Glutamatergic neuron (in vitro differentiated cells): ENCODE measurements around the gene OR52N4. TPM values are rescaled to one million over a fixed set of nuclear protein-coding genes. Genes with fewer than 3 reads are reported as not detected.

ENCODE experiments used
- DNase-seq: peaks from one replicate; pipeline ENCODE4 v3.0.0; 2022
- H3K27ac Mint-ChIP-seq: one replicate; pipeline ENCODE4 v1.8.0; 2020; ENCODE audit warnings: mild to moderate bottlenecking, mixed read lengths, inconsistent platforms; ENCODE audit not compliant: unreplicated experiment
- H3K27me3 Mint-ChIP-seq: one replicate; pipeline ENCODE4 v1.8.0; 2020; ENCODE audit warnings: mild to moderate bottlenecking, moderate library complexity, mixed read lengths, inconsistent platforms; ENCODE audit not compliant: unreplicated experiment
- H3K36me3 Mint-ChIP-seq: one replicate; pipeline ENCODE4 v1.8.0; 2020; ENCODE audit warnings: mild to moderate bottlenecking, mixed read lengths, inconsistent platforms; ENCODE audit not compliant: unreplicated experiment
- H3K4me1 Mint-ChIP-seq: one replicate; pipeline ENCODE4 v1.8.0; 2020; ENCODE audit warnings: mild to moderate bottlenecking, low read depth, mixed read lengths, inconsistent platforms; ENCODE audit not compliant: unreplicated experiment
- H3K4me3 Mint-ChIP-seq: one replicate; pipeline ENCODE4 v1.8.0; 2020; ENCODE audit warnings: mild to moderate bottlenecking, mixed read lengths, inconsistent platforms; ENCODE audit not compliant: unreplicated experiment
- H3K9me3 Mint-ChIP-seq: one replicate; pipeline ENCODE4 v1.8.0; 2020; ENCODE audit warnings: mild to moderate bottlenecking, moderate library complexity, mixed read lengths, inconsistent platforms; ENCODE audit not compliant: unreplicated experiment
- CTCF ChIP-seq: fragments of 200-600 bp; sonication (generic); IDR thresholded peaks from one replicate; pipeline ENCODE4 v1.5.0; 2021; ENCODE audit not compliant: partially characterized antibody, unreplicated experiment
- total RNA-seq: library from RNA; stranded (reverse); fragmentation: NEBNext Ultra II Directional; extraction: Animal tissue kit (Norgen Biotek cat#: 25700); gene quantifications from one replicate; pipeline ENCODE4 v1.2.1, GENCODE V29; 2021; ENCODE audit not compliant: unreplicated experiment

Gene OR52N4
- total RNA-seq, 1 donor from 2014 or later = not detected

GRCh38 chr11:5767056-5767455 lies 13.0 kb downstream of the OR52N4 start:
- Mint-ChIP-seq H3K27me3 (no peaks in the 10 kb centered on the region), H3K4me1 (no peaks in the 10 kb centered on the region), H3K36me3 (no peaks in the 10 kb centered on the region), H3K4me3 (no peak overlapping the region), H3K27ac (no peak overlapping the region), H3K9me3 (no peaks in the 10 kb centered on the region)
- TF ChIP-seq CTCF = no peak
- no peak for DNase-seq

GRCh38 chr11:5783255-5783654 lies 29.2 kb downstream of the OR52N4 start, which contains the start of gene OR52N5:
Gene OR52N5, minus strand, starts transcription at chr11:5783355. Its CDS starts 4,721 bp downstream, at chr11:5778634.
- Mint-ChIP-seq H3K27ac (no peak within 1 kb of the TSS), H3K36me3 (no peaks in the 10 kb centered on the region), H3K9me3 (no peaks in the 10 kb centered on the region), H3K27me3 (no peaks in the 10 kb centered on the region), H3K4me3 (no peak within 1 kb of the TSS), H3K4me1 (no peaks in the 10 kb centered on the region)
- DNase-seq = no peak
- TF ChIP-seq CTCF = no peak

GRCh38 chr11:5791165-5791564 lies 37.1 kb downstream of the OR52N4 start, which contains the start of gene OR52N1:
Gene OR52N1, minus strand, starts transcription at chr11:5791265. Its CDS starts 2,449 bp downstream, at chr11:5788816.
- Mint-ChIP-seq H3K9me3 (no peaks in the 10 kb centered on the region), H3K27ac (no peak within 1 kb of the TSS), H3K4me1 (no peaks in the 10 kb centered on the region), H3K4me3 (no peak within 1 kb of the TSS), H3K27me3 (no peaks in the 10 kb centered on the region), H3K36me3 (no peaks in the 10 kb centered on the region)
- no peak for TF ChIP-seq CTCF
- DNase-seq = no peak

GRCh38 chr11:5796541-5796940 lies 42.5 kb downstream of the OR52N4 start:
- H3K4me1 Mint-ChIP-seq = no peaks in the 10 kb centered on the region
- TF ChIP-seq CTCF = no peak
- DNase-seq = no peak
- no peak overlapping the region for H3K27ac Mint-ChIP-seq
- H3K9me3 Mint-ChIP-seq = no peaks in the 10 kb centered on the region
- H3K27me3 Mint-ChIP-seq = no peaks in the 10 kb centered on the region
- H3K4me3 Mint-ChIP-seq = no peak overlapping the region
- no peaks in the 10 kb centered on the region for H3K36me3 Mint-ChIP-seq

- Mint-ChIP-seq H3K9me3 (peaks cover 2% of the 10 kb centered on the region), H3K27ac (no peak overlapping the region), H3K27me3 (no peaks in the 10 kb centered on the region), H3K36me3 (peaks cover 6% of the 10 kb centered on the region), H3K4me1 (no peaks in the 10 kb centered on the region), H3K4me3 (no peak overlapping the region)
- no peak for DNase-seq
- TF ChIP-seq CTCF = no peak
These were observed 49.9 kb downstream of the OR52N4 start for GRCh38 chr11:5803982-5804381.

Other genes with a start within 250 kb of the OR52N4 start
- gene UBQLN3, start 244.3 kb upstream of the OR52N4 start, total RNA-seq = not detected
- gene UBQLNL, start 237.5 kb upstream of the OR52N4 start, total RNA-seq = not detected
- not detected for gene OR52H1, start 205.7 kb upstream of the OR52N4 start, total RNA-seq
- not detected for gene OR52B6, start 173.4 kb upstream of the OR52N4 start, total RNA-seq
- gene TRIM6, start 157.6 kb upstream of the OR52N4 start, total RNA-seq = 0.64 TPM
- gene TRIM34, start 129.2 kb upstream of the OR52N4 start, total RNA-seq = not detected
- gene TRIM5, start 69.2 kb upstream of the OR52N4 start, total RNA-seq = 2.6 TPM
- 5.0 TPM for gene TRIM22, start 64.5 kb upstream of the OR52N4 start, total RNA-seq
- not detected for gene OR56B1, start 17.8 kb upstream of the OR52N4 start, total RNA-seq
- not detected for gene OR52N5, start 29.1 kb downstream of the OR52N4 start, total RNA-seq
- not detected for gene OR52N1, start 37.0 kb downstream of the OR52N4 start, total RNA-seq
- not detected for gene OR52N2, start 54.7 kb downstream of the OR52N4 start, total RNA-seq
- gene OR52E6, start 87.7 kb downstream of the OR52N4 start, total RNA-seq = not detected
- gene OR52E8, start 103.4 kb downstream of the OR52N4 start, total RNA-seq = not detected
- not detected for gene OR52E4, start 126.4 kb downstream of the OR52N4 start, total RNA-seq
- not detected for gene OR52E5, start 139.0 kb downstream of the OR52N4 start, total RNA-seq
- gene OR56A3, start 188.0 kb downstream of the OR52N4 start, total RNA-seq = not detected
- gene OR56A5, start 214.3 kb downstream of the OR52N4 start, total RNA-seq = not detected
- gene OR52L1, start 232.7 kb downstream of the OR52N4 start, total RNA-seq = not detected